Neural cell (in vitro differentiated cells): ENCODE measurements around the gene SFMBT2. TPM values are rescaled to one million over a fixed set of nuclear protein-coding genes. Genes with fewer than 3 reads are reported as not detected.
"Not testable (repeated sequence)": the region's sequence is repeated elsewhere in the genome, so short reads cannot be mapped to it uniquely, and the experiment has no call there.

Experiments
- H2AFZ ChIP-seq: fragments of 200-600, 300-800 bp; sonication (generic), shearing (Covaris generic); 2 replicates; pipeline ENCODE4 v1.6.0; 2014; ENCODE audit warnings: low read depth, mild to moderate bottlenecking, antibody characterized with exemption, low read length, moderate library complexity
- H3F3A ChIP-seq: fragments of 200-600 bp; shearing (Covaris generic); 2 replicates; pipeline ENCODE4 v1.6.1; 2016; ENCODE audit warnings: mild to moderate bottlenecking, moderate library complexity, mixed read lengths, antibody characterized with exemption, low read length; ENCODE audit not compliant: insufficient read depth, poor library complexity, severe bottlenecking
- H3K27ac ChIP-seq: fragments of 200-600, 300-800 bp; sonication (generic), shearing (Covaris generic); 2 replicates; pipeline ENCODE4 v1.5.1; 2014; ENCODE audit warnings: mild to moderate bottlenecking, low read length, moderate library complexity
- H3K27me3 ChIP-seq: fragments of 300-800, 200-600 bp; sonication (generic), shearing (Covaris generic); 2 replicates; pipeline ENCODE4 v1.6.0; 2014; ENCODE audit warnings: mild to moderate bottlenecking, low read depth, low read length, moderate library complexity; ENCODE audit not compliant: insufficient read depth
- H3K36me3 ChIP-seq: fragments of 300-800, 200-600 bp; sonication (generic), shearing (Covaris generic); 2 replicates; pipeline ENCODE4 v1.5.1; 2014; ENCODE audit warnings: mild to moderate bottlenecking, antibody characterized with exemption, low read length, moderate library complexity; ENCODE audit not compliant: insufficient read depth
- H3K4me2 ChIP-seq: fragments of 300-800, 200-600 bp; sonication (generic), shearing (Covaris generic); 2 replicates; pipeline ENCODE4 v1.6.0; 2014; ENCODE audit warnings: mild to moderate bottlenecking, low read length
- H3K4me3 ChIP-seq: fragments of 300-800, 200-600 bp; sonication (generic), shearing (Covaris generic); 2 replicates; pipeline ENCODE4 v1.5.1; 2014; ENCODE audit warnings: mild to moderate bottlenecking, low read length, moderate library complexity
- H3K79me2 ChIP-seq: fragments of 200-600 bp; shearing (Covaris generic); replicated peaks from 2 replicates; pipeline ENCODE4 v1.6.0; 2014; ENCODE audit warnings: mild to moderate bottlenecking, low read length, moderate library complexity; ENCODE audit not compliant: insufficient read depth
- H3K9ac ChIP-seq: fragments of 300-800, 200-600 bp; sonication (generic), shearing (Covaris generic); 2 replicates; pipeline ENCODE4 v1.6.1; 2016; ENCODE audit warnings: mild to moderate bottlenecking, low read length, mixed read lengths
- H3K9me2 ChIP-seq: fragments of 200-600 bp; shearing (Covaris generic); 2 replicates; pipeline ENCODE4 v1.6.1; 2016; ENCODE audit warnings: mild to moderate bottlenecking, low read length, mixed read lengths; ENCODE audit not compliant: insufficient read depth
- H3K9me3 ChIP-seq: fragments of 200-600, 300-800 bp; sonication (generic), shearing (Covaris generic); 2 replicates; pipeline ENCODE4 v1.6.1; 2016; ENCODE audit warnings: mild to moderate bottlenecking, mixed run types, low read length, moderate library complexity, mixed read lengths
- H4K20me1 ChIP-seq: fragments of 200-600 bp; shearing (Covaris generic); 2 replicates; pipeline ENCODE4 v1.6.1; 2016; ENCODE audit warnings: mild to moderate bottlenecking, mixed run types; ENCODE audit not compliant: insufficient read depth
- EP300 ChIP-seq: fragments of 450-650 bp; conservative IDR thresholded peaks from 2 replicates; pipeline ENCODE4 v1.6.1; 2014; ENCODE audit warnings: antibody characterized with exemption, mild to moderate bottlenecking, moderate library complexity; ENCODE audit not compliant: poor library complexity, severe bottlenecking
- EZH2 ChIP-seq: fragments of 200-600, 300-800 bp; shearing (Covaris generic), sonication (generic); IDR thresholded peaks from 2 replicates; pipeline ENCODE4 v1.6.1; 2014; ENCODE audit warnings: antibody characterized with exemption, low read length, borderline replicate concordance, mild to moderate bottlenecking; ENCODE audit not compliant: insufficient read depth, poor library complexity, severe bottlenecking
- MXI1 ChIP-seq: fragments of 450-650 bp; conservative IDR thresholded peaks from 2 replicates; pipeline ENCODE4 v1.6.1; 2014; ENCODE audit warnings: antibody characterized with exemption, mild to moderate bottlenecking; ENCODE audit not compliant: poor library complexity, severe bottlenecking
- POLR2AphosphoS5 ChIP-seq: IDR thresholded peaks from 2 replicates; pipeline ENCODE4 v1.6.1; 2012
- RAD21 ChIP-seq: fragments of 450-650 bp; conservative IDR thresholded peaks from 2 replicates; pipeline ENCODE4 v1.6.1; 2014; ENCODE audit warnings: antibody characterized with exemption, mild to moderate bottlenecking, moderate library complexity
- SMC3 ChIP-seq: fragments of 450-650 bp; conservative IDR thresholded peaks from 2 replicates; pipeline ENCODE4 v1.6.1; 2014; ENCODE audit warnings: antibody characterized with exemption, mild to moderate bottlenecking, moderate library complexity; ENCODE audit not compliant: poor library complexity
- TAF1 ChIP-seq: IDR thresholded peaks from 2 replicates; pipeline ENCODE4 v1.6.1; 2012; ENCODE audit warnings: low read depth
- polyA plus RNA-seq: library from polyadenylated mRNA; depleted of rRNA; stranded (reverse); fragments of >200 nt; gene quantifications from 2 replicates; pipeline ENCODE4 v1.2.3, GENCODE V29; 2014
- TF ChIP-seq, protein P1 (sequence below): fragments of 450-650 bp; IDR thresholded peaks from 2 replicates; pipeline ENCODE4 v1.5.1; 2014; ENCODE audit warnings: antibody characterized with exemption, mild to moderate bottlenecking, moderate library complexity; ENCODE audit not compliant: poor library complexity, severe bottlenecking
- TF ChIP-seq, protein P2 (sequence below): IDR thresholded peaks from 2 replicates; pipeline ENCODE4 v1.6.1; 2012; ENCODE audit warnings: borderline replicate concordance

The SFMBT2 gene
- polyA plus RNA-seq, 1 donor from 2014 or later = 1.3 TPM

GRCh38 chr10:7388602-7389001 is 22.2 kb downstream of the SFMBT2 start:
- no peak overlapping the region for H3K4me3 ChIP-seq
- H3K9ac ChIP-seq = no peak overlapping the region
- H3K79me2 ChIP-seq = no peaks in the 10 kb centered on the region
- TF ChIP-seq, protein P1, sequence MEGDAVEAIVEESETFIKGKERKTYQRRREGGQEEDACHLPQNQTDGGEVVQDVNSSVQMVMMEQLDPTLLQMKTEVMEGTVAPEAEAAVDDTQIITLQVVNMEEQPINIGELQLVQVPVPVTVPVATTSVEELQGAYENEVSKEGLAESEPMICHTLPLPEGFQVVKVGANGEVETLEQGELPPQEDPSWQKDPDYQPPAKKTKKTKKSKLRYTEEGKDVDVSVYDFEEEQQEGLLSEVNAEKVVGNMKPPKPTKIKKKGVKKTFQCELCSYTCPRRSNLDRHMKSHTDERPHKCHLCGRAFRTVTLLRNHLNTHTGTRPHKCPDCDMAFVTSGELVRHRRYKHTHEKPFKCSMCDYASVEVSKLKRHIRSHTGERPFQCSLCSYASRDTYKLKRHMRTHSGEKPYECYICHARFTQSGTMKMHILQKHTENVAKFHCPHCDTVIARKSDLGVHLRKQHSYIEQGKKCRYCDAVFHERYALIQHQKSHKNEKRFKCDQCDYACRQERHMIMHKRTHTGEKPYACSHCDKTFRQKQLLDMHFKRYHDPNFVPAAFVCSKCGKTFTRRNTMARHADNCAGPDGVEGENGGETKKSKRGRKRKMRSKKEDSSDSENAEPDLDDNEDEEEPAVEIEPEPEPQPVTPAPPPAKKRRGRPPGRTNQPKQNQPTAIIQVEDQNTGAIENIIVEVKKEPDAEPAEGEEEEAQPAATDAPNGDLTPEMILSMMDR = no peak
- TF ChIP-seq MXI1 (no peak), TAF1 (no peak), SMC3 (no peak), EZH2 (no peak)
- TF ChIP-seq, protein P2, sequence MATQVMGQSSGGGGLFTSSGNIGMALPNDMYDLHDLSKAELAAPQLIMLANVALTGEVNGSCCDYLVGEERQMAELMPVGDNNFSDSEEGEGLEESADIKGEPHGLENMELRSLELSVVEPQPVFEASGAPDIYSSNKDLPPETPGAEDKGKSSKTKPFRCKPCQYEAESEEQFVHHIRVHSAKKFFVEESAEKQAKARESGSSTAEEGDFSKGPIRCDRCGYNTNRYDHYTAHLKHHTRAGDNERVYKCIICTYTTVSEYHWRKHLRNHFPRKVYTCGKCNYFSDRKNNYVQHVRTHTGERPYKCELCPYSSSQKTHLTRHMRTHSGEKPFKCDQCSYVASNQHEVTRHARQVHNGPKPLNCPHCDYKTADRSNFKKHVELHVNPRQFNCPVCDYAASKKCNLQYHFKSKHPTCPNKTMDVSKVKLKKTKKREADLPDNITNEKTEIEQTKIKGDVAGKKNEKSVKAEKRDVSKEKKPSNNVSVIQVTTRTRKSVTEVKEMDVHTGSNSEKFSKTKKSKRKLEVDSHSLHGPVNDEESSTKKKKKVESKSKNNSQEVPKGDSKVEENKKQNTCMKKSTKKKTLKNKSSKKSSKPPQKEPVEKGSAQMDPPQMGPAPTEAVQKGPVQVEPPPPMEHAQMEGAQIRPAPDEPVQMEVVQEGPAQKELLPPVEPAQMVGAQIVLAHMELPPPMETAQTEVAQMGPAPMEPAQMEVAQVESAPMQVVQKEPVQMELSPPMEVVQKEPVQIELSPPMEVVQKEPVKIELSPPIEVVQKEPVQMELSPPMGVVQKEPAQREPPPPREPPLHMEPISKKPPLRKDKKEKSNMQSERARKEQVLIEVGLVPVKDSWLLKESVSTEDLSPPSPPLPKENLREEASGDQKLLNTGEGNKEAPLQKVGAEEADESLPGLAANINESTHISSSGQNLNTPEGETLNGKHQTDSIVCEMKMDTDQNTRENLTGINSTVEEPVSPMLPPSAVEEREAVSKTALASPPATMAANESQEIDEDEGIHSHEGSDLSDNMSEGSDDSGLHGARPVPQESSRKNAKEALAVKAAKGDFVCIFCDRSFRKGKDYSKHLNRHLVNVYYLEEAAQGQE = no peak
- no peaks in the 10 kb centered on the region for H4K20me1 ChIP-seq
- H3K27ac ChIP-seq = no peak overlapping the region
- H3K4me2 ChIP-seq = no peak overlapping the region
- no peaks in the 10 kb centered on the region for H3K9me2 ChIP-seq
- H3F3A ChIP-seq = no peaks in the 10 kb centered on the region
- H3K9me3 ChIP-seq = no peaks in the 10 kb centered on the region
- no peaks in the 10 kb centered on the region for H3K36me3 ChIP-seq
- no peaks in the 10 kb centered on the region for H3K27me3 ChIP-seq
- no peak overlapping the region for H2AFZ ChIP-seq

GRCh38 chr10:7388149-7388548 is 22.7 kb downstream of the SFMBT2 start:
- H3K27ac ChIP-seq, H3K36me3 ChIP-seq, H3K9ac ChIP-seq, H3K4me3 ChIP-seq, H3K4me2 ChIP-seq, H3F3A ChIP-seq, H3K9me3 ChIP-seq, H4K20me1 ChIP-seq, H2AFZ ChIP-seq, H3K27me3 ChIP-seq, H3K79me2 ChIP-seq, H3K9me2 ChIP-seq: not testable (repeated sequence)

- H3K9me2 ChIP-seq = no peaks in the 10 kb centered on the region
- H3K27ac ChIP-seq = no peak overlapping the region
- H3K27me3 ChIP-seq = no peaks in the 10 kb centered on the region
- H3K9ac ChIP-seq = no peak overlapping the region
- H3K9me3 ChIP-seq = no peaks in the 10 kb centered on the region
- TF ChIP-seq SMC3 (no peak), POLR2AphosphoS5 (no peak), EP300 (no peak), RAD21 (no peak), TAF1 (no peak), MXI1 (no peak), EZH2 (no peak)
- TF ChIP-seq, protein P2 = no peak
- TF ChIP-seq, protein P1 = no peak
- H3F3A ChIP-seq = no peaks in the 10 kb centered on the region
- H3K79me2 ChIP-seq = no peaks in the 10 kb centered on the region
- H3K36me3 ChIP-seq = no peaks in the 10 kb centered on the region
- H4K20me1 ChIP-seq = no peaks in the 10 kb centered on the region
- H3K4me2 ChIP-seq = no peak overlapping the region
- H2AFZ ChIP-seq = no peak overlapping the region
- H3K4me3 ChIP-seq = no peak overlapping the region
Measured at GRCh38 chr10:7385114-7385513, 25.7 kb downstream of the SFMBT2 start.
